Thyroid gland (tissue), 4 donors: Measurements from ENCODE around the gene TREH. TPM values are rescaled to one million over a fixed set of nuclear protein-coding genes. Genes with fewer than 3 reads are reported as not detected.

Experiments
- DNase-seq, 2 donors: peaks; one replicate each; pipeline ENCODE4 v3.0.0-alpha.2; 2019
- H3K27ac ChIP-seq, 3 donors: fragments of 200-600 bp; sonication (generic); 1 replicate in 2 of 3; 2 replicates in 1 of 3; pipeline ENCODE4 v1.5.1; 2016 to 2019; ENCODE audit warnings: mild to moderate bottlenecking in 1 of 3, moderate library complexity in 1 of 3
- H3K27me3 ChIP-seq: fragments of 200-600 bp; sonication (generic); one replicate; pipeline ENCODE4 v1.5.1; 2019
- H3K36me3 ChIP-seq, 2 donors: fragments of 200-600 bp; sonication (generic); one replicate each; pipeline ENCODE4 v1.5.1; 2016 to 2019
- H3K4me1 ChIP-seq, 2 donors: fragments of 200-600 bp; sonication (generic); one replicate each; pipeline ENCODE4 v1.5.1; 2017 to 2019
- H3K4me3 ChIP-seq, 3 donors: fragments of 200-600 bp; sonication (generic); replicated peaks in 1 of 3; 1 replicate in 2 of 3; 2 replicates in 1 of 3; pipeline ENCODE4 v1.5.1; 2016; ENCODE audit warnings: mild to moderate bottlenecking in 1 of 3
- H3K9me3 ChIP-seq: fragments of 200-600 bp; sonication (generic); one replicate; pipeline ENCODE4 v1.5.1; 2017
- POLR2A ChIP-seq, 2 donors: fragments of 450-650 bp; IDR thresholded peaks; one replicate each; pipeline ENCODE4 v1.6.1; 2017; ENCODE audit warnings: antibody characterized with exemption in 2 of 2, mild to moderate bottlenecking in 2 of 2, moderate library complexity in 1 of 2
- WGBS, 2 donors: methylation state at CpG; one replicate each; pipeline ENCODE4 v1.1.5; 2017; 5-methylcytosine and 5-hydroxymethylcytosine counted together
- intact Hi-C: fragments of 100-400 bp; cut with DNase I; formaldehyde crosslinking; loops from one replicate; pipeline ENCODE4 v1.15.1; 2023
- total RNA-seq, 4 donors: library from RNA; depleted of rRNA; stranded (reverse); fragments of >200 nt; gene quantifications; one replicate each; pipeline ENCODE4 v1.2.3, GENCODE V29; 2016
- TF ChIP-seq, protein P1 (sequence below), 6 experiments: fragments of 200-600 bp in 3 of 6; fragments of 450-650 bp in 3 of 6; sonication (generic) in 3 of 6; IDR thresholded peaks; one replicate each; pipeline ENCODE4 v1.5.1; 2016 to 2019; ENCODE audit warnings: antibody characterized with exemption in 6 of 6, mild to moderate bottlenecking in 2 of 6, inconsistent platforms in 1 of 6, moderate library complexity in 1 of 6

Gene TREH
- total RNA-seq, 4 donors from 2014 or later: not detected

DNA sequence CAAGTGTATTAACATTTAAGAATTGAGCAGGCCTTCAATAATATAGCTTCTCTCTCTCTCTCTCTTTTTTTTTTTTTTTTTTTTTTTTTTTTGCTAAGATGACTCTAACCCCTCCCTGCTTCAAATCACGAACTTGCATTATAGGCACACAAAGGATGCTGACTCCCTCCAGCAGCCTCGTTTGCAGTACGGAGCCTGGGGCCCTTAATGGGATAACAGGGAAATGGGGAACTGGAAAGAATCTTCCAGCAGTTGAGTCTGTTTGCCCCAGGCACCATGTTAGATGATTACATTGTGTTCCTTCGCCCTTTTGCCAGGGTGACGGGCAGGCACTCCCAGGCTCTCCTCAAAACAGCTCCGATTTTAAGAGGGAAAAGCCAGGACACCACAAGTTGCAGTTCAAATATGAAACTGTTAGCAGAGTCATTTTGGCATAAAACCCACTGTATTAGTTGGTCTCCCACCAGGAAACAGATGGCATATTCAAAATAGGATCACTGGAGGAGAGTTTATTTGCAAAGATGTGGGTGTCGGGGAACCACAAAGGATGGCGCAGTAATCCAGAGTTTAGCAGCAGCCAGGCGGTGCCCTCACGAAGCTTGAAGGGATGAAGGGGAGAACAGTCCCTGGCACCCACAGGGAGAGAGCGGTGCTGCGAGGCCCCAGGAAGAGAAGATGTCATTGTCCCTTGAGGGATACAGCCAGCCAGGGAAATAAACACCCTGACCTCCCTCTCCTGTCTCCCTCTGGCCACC is 26.5 kb upstream of the TREH start:
- Histone ChIP-seq H3K36me3 (no peaks in the 10 kb centered on the region), H3K27ac (no peak overlapping the region), H3K4me1 (no peaks in the 10 kb centered on the region), H3K27me3 (no peaks in the 10 kb centered on the region), H3K4me3 (no peak overlapping the region), H3K9me3 (no peaks in the 10 kb centered on the region)
- intact Hi-C loops: no loop called here
- 76 to 78% methylated on average over 12 of the region's 12 CpGs for WGBS, 2 donors
- no peak for DNase-seq
- TF ChIP-seq, protein P1, sequence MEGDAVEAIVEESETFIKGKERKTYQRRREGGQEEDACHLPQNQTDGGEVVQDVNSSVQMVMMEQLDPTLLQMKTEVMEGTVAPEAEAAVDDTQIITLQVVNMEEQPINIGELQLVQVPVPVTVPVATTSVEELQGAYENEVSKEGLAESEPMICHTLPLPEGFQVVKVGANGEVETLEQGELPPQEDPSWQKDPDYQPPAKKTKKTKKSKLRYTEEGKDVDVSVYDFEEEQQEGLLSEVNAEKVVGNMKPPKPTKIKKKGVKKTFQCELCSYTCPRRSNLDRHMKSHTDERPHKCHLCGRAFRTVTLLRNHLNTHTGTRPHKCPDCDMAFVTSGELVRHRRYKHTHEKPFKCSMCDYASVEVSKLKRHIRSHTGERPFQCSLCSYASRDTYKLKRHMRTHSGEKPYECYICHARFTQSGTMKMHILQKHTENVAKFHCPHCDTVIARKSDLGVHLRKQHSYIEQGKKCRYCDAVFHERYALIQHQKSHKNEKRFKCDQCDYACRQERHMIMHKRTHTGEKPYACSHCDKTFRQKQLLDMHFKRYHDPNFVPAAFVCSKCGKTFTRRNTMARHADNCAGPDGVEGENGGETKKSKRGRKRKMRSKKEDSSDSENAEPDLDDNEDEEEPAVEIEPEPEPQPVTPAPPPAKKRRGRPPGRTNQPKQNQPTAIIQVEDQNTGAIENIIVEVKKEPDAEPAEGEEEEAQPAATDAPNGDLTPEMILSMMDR (IDR thresholded peaks at IDR 0.05): no peak
- TF ChIP-seq POLR2A (IDR thresholded peaks at IDR 0.05): no peak

GRCh38 chr11:118705111-118705741 is 25.8 kb upstream of the TREH start:
- DNase-seq: no peak
- no peak overlapping the region for H3K27ac ChIP-seq
- H3K4me1 ChIP-seq: no peaks in the 10 kb centered on the region
- no peaks in the 10 kb centered on the region for H3K27me3 ChIP-seq
- H3K36me3 ChIP-seq: no peaks in the 10 kb centered on the region
- H3K9me3 ChIP-seq: no peaks in the 10 kb centered on the region
- no peak overlapping the region for H3K4me3 ChIP-seq
- intact Hi-C loops: no loop called here
- WGBS, 2 donors: 71% methylated on average over 13 to 15 of the region's 15 CpGs
- TF ChIP-seq POLR2A (IDR thresholded peaks at IDR 0.05): no peak
- TF ChIP-seq, protein P1 (IDR thresholded peaks at IDR 0.05): no peak

DNA sequence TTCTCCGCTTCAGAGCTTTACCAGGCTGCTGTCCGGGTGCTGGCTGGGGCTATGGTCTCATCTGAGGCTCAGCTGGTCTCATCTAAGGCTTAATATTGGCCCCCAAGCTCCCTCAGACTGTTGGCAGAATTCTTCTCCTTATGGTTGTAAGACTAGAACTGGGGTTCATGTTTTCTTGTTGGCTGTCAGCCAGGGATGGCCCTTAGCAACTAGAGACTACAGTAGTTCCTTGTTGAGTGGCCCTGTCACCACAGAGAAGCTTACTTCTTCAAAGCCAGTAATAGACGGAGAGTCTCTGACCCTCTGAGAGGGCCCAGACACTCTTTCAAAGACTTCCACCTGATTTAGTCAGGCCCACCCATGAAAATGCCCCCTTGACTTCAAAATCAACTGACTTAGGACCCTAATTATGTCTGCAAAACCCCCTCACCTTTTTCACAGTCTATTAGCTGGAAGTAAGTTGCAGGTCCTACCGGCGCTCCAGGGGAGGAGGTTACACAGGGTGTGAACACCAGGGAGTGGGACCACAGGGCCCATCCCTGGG is 24.2 kb upstream of the TREH start:
- TF ChIP-seq POLR2A (IDR thresholded peaks at IDR 0.05): no peak
- TF ChIP-seq, protein P1 (IDR thresholded peaks at IDR 0.05): no peak
- no peak overlapping the region for H3K4me3 ChIP-seq
- H3K36me3 ChIP-seq: no peaks in the 10 kb centered on the region
- H3K27me3 ChIP-seq: no peaks in the 10 kb centered on the region
- DNase-seq: no peak
- WGBS, 2 donors: 95 to 96% methylated on average over 5 of the region's 5 CpGs
- no peaks in the 10 kb centered on the region for H3K4me1 ChIP-seq
- no peak overlapping the region for H3K27ac ChIP-seq
- H3K9me3 ChIP-seq: no peaks in the 10 kb centered on the region
- intact Hi-C loops: no loop called here

DNA sequence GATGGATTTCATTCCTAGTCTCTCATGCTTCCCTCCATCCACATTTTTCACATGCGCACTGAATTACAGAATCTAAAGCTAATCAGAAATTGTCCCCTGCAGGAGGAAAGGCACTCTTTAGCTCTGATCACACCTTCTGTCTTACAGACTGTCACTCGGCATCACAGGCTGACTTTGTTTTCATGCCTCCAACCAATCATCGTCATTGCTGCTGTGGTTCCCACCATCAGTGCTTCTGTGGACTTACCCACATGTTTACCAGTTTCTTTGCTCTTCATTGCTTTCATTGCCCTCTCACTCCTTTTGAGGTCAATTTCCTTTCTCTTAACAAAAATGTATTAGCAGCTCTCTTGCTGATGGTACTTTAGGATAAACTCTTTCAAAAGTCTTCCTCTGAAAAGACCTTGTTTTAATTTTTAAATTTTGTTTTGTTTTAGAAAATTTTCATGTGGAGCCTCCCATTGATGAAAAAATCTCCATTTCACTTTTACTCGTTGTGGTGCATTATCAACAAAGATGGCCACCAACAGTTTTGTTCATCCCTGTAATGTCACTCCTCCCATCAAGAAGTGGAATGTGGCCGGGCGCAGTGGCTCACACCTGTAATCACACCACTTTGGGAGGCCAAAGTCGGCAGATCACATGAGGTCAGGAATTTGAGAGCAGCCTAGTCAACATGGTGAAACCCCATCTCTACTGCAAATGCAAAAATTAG is 20.2 kb upstream of the TREH start:
- DNase-seq: no peak
- Histone ChIP-seq H3K36me3 (no peaks in the 10 kb centered on the region), H3K27ac (no peak overlapping the region), H3K27me3 (no peaks in the 10 kb centered on the region), H3K4me3 (no peak overlapping the region), H3K9me3 (no peaks in the 10 kb centered on the region), H3K4me1 (no peaks in the 10 kb centered on the region)
- 88 to 90% methylated on average over 7 of the region's 7 CpGs for WGBS, 2 donors
- TF ChIP-seq POLR2A (IDR thresholded peaks at IDR 0.05): no peak
- TF ChIP-seq, protein P1 (IDR thresholded peaks at IDR 0.05): no peak
- intact Hi-C loops: loop anchor here (10.0 kb wide), 1 partner anchor 75 kb away; no protein-coding TSS in a partner anchor
